GM18951 (cell line): ENCODE data around the gene PWP1.

Source experiments
- POLR2A ChIP-seq: IDR thresholded peaks from 4 replicates; pipeline ENCODE4 v1.6.1; 2011; ENCODE audit warnings: mild to moderate bottlenecking; ENCODE audit not compliant: insufficient read length, insufficient read depth; ENCODE audit errors: extremely low read depth
- in situ Hi-C: fragments of 300-500 bp; cut with MboI; formaldehyde crosslinking; loops from one replicate; pipeline ENCODE4 v1.12.0; 2022; ENCODE audit warnings: low sequenced_read_pairs, mixed read lengths, inconsistent platforms; ENCODE audit not compliant: unreplicated experiment

The PWP1 gene

GRCh38 chr12:107657133-107657532 lies 28.5 kb upstream of the PWP1 start:
- TF ChIP-seq POLR2A, result no peak
- in situ Hi-C loops, result no loop called here

GRCh38 chr12:107657621-107658020 lies 28.0 kb upstream of the PWP1 start:
- TF ChIP-seq POLR2A, result no peak
- in situ Hi-C loops, result no loop called here

DNA sequence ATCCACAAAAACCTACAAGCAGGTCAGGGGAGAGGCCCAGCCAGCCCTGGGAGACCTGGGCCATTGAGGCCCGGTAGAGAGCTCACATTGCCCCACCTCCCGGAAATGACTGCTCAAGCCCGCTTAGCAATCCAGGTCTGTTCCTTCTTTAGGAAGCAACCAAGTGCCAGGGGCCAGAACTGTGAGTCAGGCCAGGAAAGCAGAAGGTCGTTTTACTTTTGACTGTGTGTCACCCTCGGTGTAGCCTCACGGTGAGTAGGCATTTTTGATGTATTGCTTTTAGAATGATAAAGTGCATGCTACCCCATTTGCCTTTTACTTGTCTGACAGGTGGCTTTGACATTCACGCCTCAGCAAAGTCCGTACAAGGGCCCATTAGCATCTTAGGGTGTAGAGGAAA lies 25.4 kb upstream of the PWP1 start:
- TF ChIP-seq POLR2A, result no peak
- in situ Hi-C loops, result no loop called here

DNA sequence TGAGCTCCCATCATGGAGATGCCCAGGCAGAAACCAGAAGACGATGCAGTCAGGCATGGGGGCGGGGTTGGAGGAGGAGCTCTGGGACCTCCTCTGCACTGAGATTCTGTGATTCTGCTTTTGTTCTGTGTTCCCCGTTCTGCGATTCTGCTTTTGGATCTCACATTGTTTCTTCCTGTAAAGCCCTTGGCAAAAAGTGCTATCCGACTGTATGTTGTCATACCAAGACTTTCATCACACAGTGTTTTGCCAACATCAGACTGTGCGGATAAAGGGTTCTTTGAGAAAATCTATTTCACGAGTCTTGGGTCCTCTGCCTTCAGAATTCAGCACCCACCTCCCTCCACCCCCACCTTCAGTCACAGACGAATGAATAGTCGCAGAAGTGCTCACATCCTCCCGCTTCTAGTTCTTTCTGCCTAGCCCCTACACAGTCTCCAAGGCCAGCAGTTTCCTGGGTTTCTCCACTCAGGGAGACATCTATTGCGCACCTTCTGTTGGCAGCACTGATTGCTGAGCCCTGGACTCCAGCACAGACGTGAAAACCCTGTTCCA lies 24.7 kb upstream of the PWP1 start:
- in situ Hi-C loops, result no loop called here
- TF ChIP-seq POLR2A, result no peak

DNA sequence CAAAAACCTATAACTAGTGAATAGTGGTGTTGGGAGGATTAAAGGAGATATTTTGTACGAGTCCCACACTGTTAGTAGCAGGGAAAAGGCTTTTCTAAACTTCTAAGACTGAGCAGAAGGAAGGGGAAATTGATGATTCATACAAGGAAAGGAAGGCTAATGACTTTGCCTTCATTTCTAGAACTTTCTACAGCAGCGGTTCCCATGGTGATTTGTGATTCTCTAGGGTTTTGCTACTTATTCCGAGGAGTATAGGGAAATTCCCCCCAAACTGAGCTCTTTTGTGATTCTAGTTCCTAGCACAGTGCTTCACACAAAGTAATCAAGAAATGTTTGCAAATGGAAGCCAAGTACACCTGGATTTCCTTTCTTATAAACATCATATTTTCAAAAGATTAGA lies 23.8 kb upstream of the PWP1 start:
- in situ Hi-C loops, result no loop called here
- TF ChIP-seq POLR2A, result no peak

GRCh38 chr12:107662484-107662883 lies 23.1 kb upstream of the PWP1 start:
- in situ Hi-C loops, result no loop called here
- TF ChIP-seq POLR2A, result no peak

GRCh38 chr12:107663277-107663676 lies 22.3 kb upstream of the PWP1 start:
- in situ Hi-C loops, result no loop called here
- no peak for TF ChIP-seq POLR2A

DNA sequence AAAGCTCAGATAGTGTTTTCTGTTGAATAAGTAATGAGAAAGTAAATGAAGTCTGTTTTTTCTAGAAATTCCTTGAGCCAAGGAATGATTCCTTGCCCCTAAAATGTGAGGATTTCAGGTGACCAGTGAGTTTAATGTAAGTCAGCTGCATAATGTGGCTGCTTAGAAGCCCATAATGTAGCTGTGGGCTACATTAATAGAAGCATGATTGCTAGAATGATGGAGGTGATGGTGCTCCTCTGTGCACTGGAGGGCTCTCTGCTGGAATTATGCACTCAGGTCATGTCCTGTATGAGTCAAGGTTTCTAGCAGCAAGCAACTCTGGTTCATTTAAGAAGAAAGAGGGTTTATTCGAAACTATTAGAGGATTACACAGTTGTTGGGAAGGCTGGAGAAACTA lies 19.6 kb upstream of the PWP1 start:
- no peak for TF ChIP-seq POLR2A
- in situ Hi-C loops, result no loop called here

GRCh38 chr12:107667464-107667863 lies 18.1 kb upstream of the PWP1 start:
- in situ Hi-C loops, result no loop called here
- TF ChIP-seq POLR2A, result no peak

- in situ Hi-C loops, result no loop called here
- TF ChIP-seq POLR2A, result no peak
These were observed 17.1 kb upstream of the PWP1 start for GRCh38 chr12:107668320-107669098.

DNA sequence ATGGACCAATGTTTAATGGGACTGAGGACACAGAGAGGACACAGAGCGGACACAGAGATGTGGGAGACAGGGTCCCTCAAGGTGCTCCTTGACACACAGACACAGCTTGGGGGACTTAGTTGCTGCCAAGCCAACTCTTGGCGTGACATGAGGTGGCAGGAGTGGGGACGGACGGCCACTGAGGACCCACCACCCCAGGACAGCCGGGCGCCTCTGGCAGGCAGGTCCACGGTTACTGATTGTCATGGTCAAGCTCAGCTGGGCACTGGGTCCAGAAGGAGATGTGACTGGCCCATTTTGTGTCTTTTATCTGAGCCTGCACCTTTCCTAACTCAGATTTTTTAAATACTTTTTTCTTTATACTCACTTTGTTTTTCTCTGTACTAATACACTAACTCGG lies 15.7 kb upstream of the PWP1 start:
- in situ Hi-C loops, result no loop called here
- TF ChIP-seq POLR2A, result no peak

- TF ChIP-seq POLR2A, result no peak
- in situ Hi-C loops, result no loop called here
These were observed 14.5 kb upstream of the PWP1 start for GRCh38 chr12:107670999-107671643.

GRCh38 chr12:107677671-107678070 lies 7.9 kb upstream of the PWP1 start:
- no peak for TF ChIP-seq POLR2A
- in situ Hi-C loops, result no loop called here

DNA sequence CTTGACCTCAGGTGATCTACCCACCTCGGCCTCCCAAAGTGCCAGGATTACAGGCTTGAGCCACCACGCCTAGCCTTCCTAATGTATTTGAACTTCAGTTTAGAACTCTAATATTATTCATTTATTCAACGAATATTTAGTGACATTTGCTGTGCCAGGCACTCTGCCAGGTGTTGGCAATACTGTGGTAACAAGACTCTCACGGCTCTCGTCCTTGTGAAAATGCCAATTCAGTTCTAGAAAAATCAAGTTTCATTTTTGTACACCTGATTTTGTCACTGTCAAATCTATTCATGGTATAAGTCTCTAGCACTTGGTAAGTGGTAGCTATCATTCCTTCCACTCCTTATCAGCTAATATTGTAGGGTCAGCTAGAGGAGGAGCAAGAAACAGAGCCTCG lies 6.3 kb upstream of the PWP1 start:
- in situ Hi-C loops, result no loop called here
- TF ChIP-seq POLR2A, result no peak

DNA sequence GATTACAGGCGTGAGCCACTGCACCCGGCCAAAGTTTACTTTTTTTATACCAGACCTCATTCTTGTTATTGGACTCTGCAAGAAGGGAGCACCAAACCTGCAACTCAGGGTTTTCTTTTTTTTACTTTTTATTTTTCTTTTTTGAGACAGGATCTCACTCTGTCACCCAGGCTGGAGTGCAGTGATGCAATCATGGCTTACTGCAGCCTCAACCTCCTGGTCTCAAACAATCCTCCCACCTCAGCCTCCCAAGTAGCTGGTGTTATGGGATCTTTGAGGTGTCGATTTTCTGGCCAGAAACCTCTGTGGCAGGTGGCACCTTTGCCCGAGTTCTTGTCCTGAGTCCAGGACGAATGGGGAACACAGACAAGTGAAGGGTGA lies 4.2 kb upstream of the PWP1 start:
- no peak for TF ChIP-seq POLR2A
- in situ Hi-C loops, result loop anchor here (5.0 kb wide), 1 partner anchor 206 kb away; no protein-coding TSS in a partner anchor
